Urinary bladder (tissue), 4 donors: ENCODE results near the gene PNPLA6. TPM values are rescaled to one million over a fixed set of nuclear protein-coding genes. Genes with fewer than 3 reads are reported as not detected.

Experiments used
- DNase-seq: peaks from one replicate; pipeline ENCODE4 v3.0.0-alpha.2; 2015; ENCODE audit errors: extremely low spot score
- H3K27ac ChIP-seq: one replicate; pipeline ENCODE4 v1.5.1; 2013; ENCODE audit warnings: low read depth, mild to moderate bottlenecking, moderate library complexity
- H3K36me3 ChIP-seq: one replicate; pipeline ENCODE4 v1.6.1; 2013; ENCODE audit warnings: mild to moderate bottlenecking, moderate library complexity; ENCODE audit not compliant: insufficient read depth
- H3K4me1 ChIP-seq: one replicate; pipeline ENCODE4 v1.6.1; 2013; ENCODE audit warnings: mild to moderate bottlenecking, moderate library complexity; ENCODE audit not compliant: insufficient read depth
- H3K4me3 ChIP-seq: one replicate; pipeline ENCODE4 v1.5.1; 2013; ENCODE audit warnings: low read depth, low read length
- WGBS: extraction: QIAGEN DNeasy Blood & Tissue Kit; methylation state at CpG from one replicate; pipeline ENCODE4 v1.1.7; 2013; 5-methylcytosine and 5-hydroxymethylcytosine counted together
- polyA plus RNA-seq: library from polyadenylated mRNA; stranded (reverse); fragments of 200-250 nt; gene quantifications from one replicate; pipeline ENCODE4 v1.2.3, GENCODE V29; 2013
- total RNA-seq: library from RNA; depleted of rRNA; stranded (reverse); fragments of >200 nt; gene quantifications from one replicate; pipeline ENCODE4 v1.2.3, GENCODE V29; 2014
- donor health status: healthy with polysubstance abuse.
- donor health status: healthy.

PNPLA6 gene
- total and polyA plus RNA-seq, 2 donors, result 25.2 to 54.1 TPM

- no peak for DNase-seq
- Histone ChIP-seq H3K4me1 (no peaks in the 10 kb centered on the region), H3K27ac (no peak overlapping the region), H3K4me3 (no peak overlapping the region), H3K36me3 (no peaks in the 10 kb centered on the region)
- 90% methylated on average over 51 of the region's 51 CpGs for WGBS
These were observed 15.1 kb upstream of the PNPLA6 start for GRCh38 chr19:7520131-7521051.

GRCh38 chr19:7521551-7522071 is 13.9 kb upstream of the PNPLA6 start:
- 45% methylated on average over 10 of the region's 10 CpGs for WGBS
- Histone ChIP-seq H3K4me1 (no peaks in the 10 kb centered on the region), H3K36me3 (no peaks in the 10 kb centered on the region), H3K27ac (no peak overlapping the region), H3K4me3 (no peak overlapping the region)
- no peak for DNase-seq

DNA sequence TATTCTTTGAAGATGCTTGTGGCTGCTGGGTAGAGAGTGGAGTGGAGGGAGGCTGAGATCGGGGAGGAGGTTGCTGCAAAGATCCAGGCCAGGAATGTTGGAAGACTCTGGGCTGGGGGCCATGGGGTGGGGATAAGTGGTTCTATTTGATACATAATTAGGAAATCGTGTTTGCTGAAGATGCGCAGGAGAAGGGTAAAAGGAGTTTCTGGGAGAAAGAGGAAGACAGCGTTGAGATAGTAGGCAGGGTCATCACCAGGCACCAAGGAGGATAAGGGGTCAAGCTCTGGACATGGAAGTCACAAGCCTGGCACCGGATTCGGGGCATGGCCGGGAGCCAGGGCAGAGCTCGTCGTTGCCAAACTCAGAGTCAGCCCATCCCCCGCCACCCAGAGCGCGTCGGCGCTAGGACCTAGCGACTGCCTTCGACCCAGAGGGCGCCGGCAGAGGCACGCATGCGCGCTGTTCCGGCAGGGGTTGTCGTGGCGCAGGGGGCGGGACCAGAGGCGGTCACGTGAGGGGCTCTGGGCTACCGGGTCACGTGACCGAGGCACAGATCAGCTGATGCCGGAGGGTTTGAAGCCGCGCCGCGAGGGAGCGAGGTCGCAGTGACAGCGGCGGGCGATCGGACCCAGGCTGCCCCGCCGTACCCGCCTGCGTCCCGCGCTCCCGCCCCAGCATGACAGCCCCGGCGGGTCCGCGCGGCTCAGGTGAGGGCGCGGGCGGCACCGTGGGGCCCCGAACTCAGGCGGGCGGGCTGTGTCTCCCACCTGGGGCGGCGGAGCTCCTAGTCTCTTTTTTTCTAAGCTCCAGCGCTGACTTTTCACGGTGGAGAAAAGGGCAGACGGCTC is 13.2 kb upstream of the PNPLA6 start, which contains the start of gene MCOLN1:
MCOLN1 (plus strand) TSS at position 553 of the 851 bp plus-strand sequence; CDS start at position 680, 127 bp downstream.
- under 1% methylated on average over 65 of the region's 65 CpGs for WGBS
- Histone ChIP-seq H3K4me1 (no peaks in the 10 kb centered on the region), H3K27ac (peak within 1 kb of the TSS; percentile 42), H3K4me3 (peak within 1 kb of the TSS; percentile 85), H3K36me3 (no peaks in the 10 kb centered on the region)
- peak; percentile 90 for DNase-seq

DNA sequence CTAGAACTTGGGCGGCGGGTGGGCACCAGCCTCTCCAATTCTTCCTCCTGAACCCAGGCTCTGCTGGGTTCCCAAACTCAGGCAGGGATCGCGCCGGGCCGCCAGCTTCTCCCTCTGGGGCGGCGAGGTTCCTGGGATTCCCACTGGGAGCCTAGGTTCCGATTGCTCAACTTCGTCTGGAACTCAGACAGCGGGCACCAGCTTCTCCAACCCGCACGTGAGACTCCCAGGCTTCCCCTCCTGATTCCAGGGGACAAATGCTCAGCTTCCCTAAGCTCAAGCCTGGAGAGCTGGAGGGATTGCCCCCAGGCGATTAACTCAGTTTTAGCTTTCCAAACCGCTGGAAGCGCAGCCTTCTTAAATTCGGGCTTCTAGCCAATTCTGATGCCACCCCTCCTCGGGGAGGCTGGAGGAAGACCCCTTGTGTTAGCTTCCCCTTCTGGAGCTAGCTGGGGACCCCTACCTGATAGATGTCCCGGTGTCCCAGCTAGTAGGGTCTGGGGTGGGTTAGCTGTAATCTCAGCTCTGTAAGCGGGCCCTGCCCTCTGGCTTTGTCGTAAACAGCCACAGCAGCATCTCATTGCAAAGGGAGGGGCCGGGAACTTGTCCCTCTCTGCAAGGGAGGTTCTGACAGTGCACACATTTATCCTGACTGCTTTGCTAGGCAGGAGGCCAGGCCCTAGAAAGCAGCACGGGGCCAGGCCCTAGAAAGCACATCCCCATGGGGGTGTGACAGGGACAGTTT is 12.4 kb upstream of the PNPLA6 start:
- H3K36me3 ChIP-seq, result no peaks in the 10 kb centered on the region
- peak overlapping the region; percentile 85 for H3K4me3 ChIP-seq
- no peak for DNase-seq
- no peak overlapping the region for H3K27ac ChIP-seq
- 7% methylated on average over 23 of the region's 23 CpGs for WGBS
- H3K4me1 ChIP-seq, result no peaks in the 10 kb centered on the region

DNA sequence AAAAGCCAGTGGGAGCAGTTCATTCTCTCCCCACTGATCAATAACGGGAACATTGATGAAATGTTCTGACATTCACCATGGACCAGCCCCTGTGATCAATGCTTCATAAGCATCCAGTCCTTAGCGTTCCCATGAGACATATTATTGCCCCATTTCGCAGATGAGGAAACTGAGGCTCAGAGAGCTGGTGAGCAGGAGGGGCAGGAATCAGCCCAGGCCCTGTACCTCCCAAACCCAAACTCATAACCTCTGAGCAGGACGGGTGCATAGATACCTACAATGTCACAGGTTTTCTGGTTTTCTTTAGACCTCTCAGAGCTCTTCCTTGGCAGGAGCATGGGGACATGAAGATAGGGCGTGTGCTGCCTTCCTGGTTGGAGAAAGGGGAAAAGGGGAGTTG is 11.0 kb upstream of the PNPLA6 start:
- H3K36me3 ChIP-seq, result no peaks in the 10 kb centered on the region
- no peak overlapping the region for H3K4me3 ChIP-seq
- no peak overlapping the region for H3K27ac ChIP-seq
- DNase-seq, result no peak
- WGBS, result 93% methylated on average over 5 of the region's 5 CpGs
- H3K4me1 ChIP-seq, result no peaks in the 10 kb centered on the region

GRCh38 chr19:7524992-7525739 is 10.4 kb upstream of the PNPLA6 start:
- no peak for DNase-seq
- 92% methylated on average over 20 of the region's 20 CpGs for WGBS
- Histone ChIP-seq H3K27ac (no peak overlapping the region), H3K4me3 (no peak overlapping the region), H3K36me3 (no peaks in the 10 kb centered on the region), H3K4me1 (no peaks in the 10 kb centered on the region)

DNA sequence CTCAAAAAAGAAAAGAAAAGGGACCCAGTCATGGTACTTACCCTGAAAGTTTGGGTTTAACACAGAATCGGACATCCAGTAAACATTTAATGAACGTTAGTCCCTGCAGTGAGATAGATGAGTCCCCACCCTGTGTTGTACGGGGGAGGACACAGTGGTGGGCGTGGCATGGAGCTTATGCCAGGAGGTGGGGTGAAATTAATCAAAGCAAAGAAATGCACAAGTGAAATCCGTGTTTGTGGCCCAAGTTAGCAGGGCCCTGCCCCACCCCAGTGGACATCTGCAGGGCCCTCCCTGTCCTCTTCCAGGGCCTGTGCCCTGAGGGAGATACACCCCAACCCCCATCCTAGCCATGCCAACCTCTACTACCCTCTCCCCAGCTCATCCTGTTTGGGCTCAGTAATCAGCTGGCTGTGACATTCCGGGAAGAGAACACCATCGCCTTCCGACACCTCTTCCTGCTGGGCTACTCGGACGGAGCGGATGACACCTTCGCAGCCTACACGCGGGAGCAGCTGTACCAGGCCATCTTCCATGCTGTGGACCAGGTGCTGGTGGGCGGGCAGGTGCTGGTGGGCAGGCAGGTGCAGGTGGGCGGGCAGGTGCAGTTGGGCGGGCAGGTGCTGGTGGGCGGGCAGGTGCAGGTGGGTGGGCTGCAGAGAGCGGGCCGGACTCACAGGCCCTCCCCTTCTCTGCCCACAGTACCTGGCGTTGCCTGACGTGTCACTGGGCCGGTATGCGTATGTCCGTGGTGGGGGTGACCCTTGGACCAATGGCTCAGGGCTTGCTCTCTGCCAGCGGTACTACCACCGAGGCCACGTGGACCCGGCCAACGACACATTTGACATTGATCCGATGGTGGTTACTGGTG is 9.2 kb upstream of the PNPLA6 start:
- no peaks in the 10 kb centered on the region for H3K36me3 ChIP-seq
- no peak overlapping the region for H3K27ac ChIP-seq
- DNase-seq, result no peak
- 90% methylated on average over 31 of the region's 31 CpGs for WGBS
- no peak overlapping the region for H3K4me3 ChIP-seq
- H3K4me1 ChIP-seq, result no peaks in the 10 kb centered on the region

GRCh38 chr19:7527516-7528191 is 7.9 kb upstream of the PNPLA6 start:
- Histone ChIP-seq H3K36me3 (no peaks in the 10 kb centered on the region), H3K4me3 (no peak overlapping the region), H3K27ac (no peak overlapping the region), H3K4me1 (no peaks in the 10 kb centered on the region)
- no peak for DNase-seq
- 79% methylated on average over 25 of the region's 25 CpGs for WGBS

- no peak overlapping the region for H3K27ac ChIP-seq
- H3K4me3 ChIP-seq, result no peak overlapping the region
- H3K4me1 ChIP-seq, result no peaks in the 10 kb centered on the region
- 89% methylated on average over 7 of the region's 7 CpGs for WGBS
- DNase-seq, result no peak
- H3K36me3 ChIP-seq, result no peaks in the 10 kb centered on the region
These were observed 7.4 kb upstream of the PNPLA6 start for GRCh38 chr19:7528192-7528519.

DNA sequence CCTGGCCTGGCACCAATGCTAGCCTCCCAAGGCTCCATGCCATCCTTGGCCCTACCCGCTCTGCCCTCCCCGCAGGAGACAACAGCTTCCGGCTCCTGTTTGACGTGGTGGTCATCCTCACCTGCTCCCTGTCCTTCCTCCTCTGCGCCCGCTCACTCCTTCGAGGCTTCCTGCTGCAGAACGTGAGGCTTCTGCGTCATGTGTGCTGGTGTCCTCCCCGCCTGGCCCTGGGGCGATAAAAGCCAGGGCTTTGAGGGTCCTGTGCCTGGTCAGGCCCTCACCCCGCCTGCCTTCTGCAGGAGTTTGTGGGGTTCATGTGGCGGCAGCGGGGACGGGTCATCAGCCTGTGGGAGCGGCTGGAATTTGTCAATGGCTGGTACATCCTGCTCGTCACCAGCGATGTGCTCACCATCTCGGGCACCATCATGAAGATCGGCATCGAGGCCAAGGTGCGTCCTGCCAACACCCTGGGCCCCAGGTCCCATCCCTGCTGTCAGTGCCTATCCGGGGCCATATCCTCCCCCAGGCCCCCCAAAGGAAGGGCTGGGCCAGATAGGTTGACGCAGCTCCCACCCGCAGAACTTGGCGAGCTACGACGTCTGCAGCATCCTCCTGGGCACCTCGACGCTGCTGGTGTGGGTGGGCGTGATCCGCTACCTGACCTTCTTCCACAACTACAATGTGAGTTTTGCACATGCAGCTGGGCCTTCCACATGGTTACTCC is 6.8 kb upstream of the PNPLA6 start:
- Histone ChIP-seq H3K36me3 (no peaks in the 10 kb centered on the region), H3K27ac (no peak overlapping the region), H3K4me1 (no peaks in the 10 kb centered on the region), H3K4me3 (no peak overlapping the region)
- no peak for DNase-seq
- 92% methylated on average over 32 of the region's 32 CpGs for WGBS

DNA sequence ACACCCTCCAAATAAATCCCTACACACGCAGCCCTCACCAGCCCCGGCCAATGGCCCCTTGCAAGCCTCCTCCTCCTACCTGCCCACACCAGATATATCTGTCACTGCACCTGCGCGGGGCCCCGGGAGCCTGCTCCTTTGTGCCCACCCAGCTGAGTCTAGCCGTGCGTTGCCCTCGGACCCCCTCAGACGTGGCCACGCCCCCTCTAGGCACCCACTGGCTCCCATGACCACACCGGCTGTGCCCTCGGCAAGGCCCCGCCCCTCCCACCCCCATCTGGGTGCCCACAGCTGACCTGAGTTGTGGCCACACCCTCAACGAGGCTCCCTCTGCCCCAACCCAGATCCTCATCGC is 6.3 kb upstream of the PNPLA6 start:
- DNase-seq, result no peak
- 84% methylated on average over 15 of the region's 15 CpGs for WGBS
- Histone ChIP-seq H3K36me3 (no peaks in the 10 kb centered on the region), H3K4me3 (no peak overlapping the region), H3K4me1 (no peaks in the 10 kb centered on the region), H3K27ac (no peak overlapping the region)
